GM20431 (cell line): ENCODE measurements around the gene ZNF692.
"Not testable (repeated sequence)": the region's sequence is repeated elsewhere in the genome, so short reads cannot be mapped to it uniquely, and the experiment has no call there.

Source experiments
- in situ Hi-C: fragments of 300-500 bp; cut with MseI, MboI; formaldehyde crosslinking; loops from one replicate; pipeline ENCODE4 v1.15.0; 2020; ENCODE audit warnings: low sequenced_read_pairs; ENCODE audit not compliant: unreplicated experiment

ZNF692 gene

GRCh38 chr1:248812736-248813425, 46.0 kb downstream of the ZNF692 start:
- in situ Hi-C loops = no loop called here

GRCh38 chr1:248811514-248812490, 47.1 kb downstream of the ZNF692 start:
- in situ Hi-C loops = no loop called here

- in situ Hi-C loops = no loop called here
Measured at GRCh38 chr1:248810727-248811513, 48.0 kb downstream of the ZNF692 start.

DNA sequence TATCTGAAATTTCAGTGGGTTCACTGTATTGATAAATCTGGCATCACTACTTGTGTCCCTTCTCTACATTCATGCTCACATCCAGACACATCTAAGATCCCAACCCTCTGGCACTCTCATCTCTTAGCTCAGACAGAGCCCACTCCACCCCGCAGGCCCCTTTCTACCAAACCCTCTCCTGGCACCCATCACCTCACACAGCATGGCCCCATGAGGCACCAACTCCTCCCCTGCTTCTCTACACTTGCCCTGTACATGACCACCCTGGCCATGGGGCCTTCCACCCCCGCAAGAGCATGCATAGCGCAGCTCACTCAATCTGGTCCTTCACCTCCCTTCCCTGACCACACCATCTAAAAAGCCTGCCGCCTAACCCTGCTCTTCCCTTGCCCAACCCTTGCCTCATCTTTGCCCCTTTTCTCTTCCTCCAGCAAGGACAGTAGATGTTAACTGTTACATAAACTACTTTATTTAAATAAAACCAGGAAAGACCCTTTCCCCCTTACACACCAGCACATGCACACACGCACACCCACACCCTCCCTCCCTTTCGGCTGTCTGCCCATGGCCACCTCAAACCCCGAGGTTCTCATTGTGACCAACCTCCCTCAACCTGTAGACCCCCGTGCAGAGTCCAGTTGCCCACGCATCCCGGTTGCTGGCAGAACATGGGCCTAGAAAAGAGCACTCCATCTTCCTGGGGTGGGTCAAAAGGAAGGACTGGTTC, 48.7 kb downstream of the ZNF692 start:
- in situ Hi-C loops = no loop called here

DNA sequence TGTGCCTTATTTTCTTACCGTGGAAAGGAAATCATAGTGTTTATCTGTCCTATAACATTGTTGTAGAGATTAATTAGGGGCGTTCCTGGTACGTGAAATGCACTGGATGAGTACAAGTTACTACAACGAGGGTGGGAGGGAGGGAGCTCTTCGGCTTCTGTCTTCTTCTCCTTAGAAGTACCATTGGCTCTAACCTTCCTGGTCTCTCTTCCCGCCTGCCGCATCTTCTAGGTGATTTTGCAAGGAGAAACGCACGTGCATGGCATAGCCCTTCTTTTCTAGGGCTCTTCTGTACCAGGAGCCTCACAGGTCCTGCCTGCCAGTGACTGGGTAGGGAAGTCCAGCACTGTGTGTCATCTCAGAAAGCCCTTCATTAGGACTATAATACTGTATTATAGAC, 50.0 kb downstream of the ZNF692 start:
- in situ Hi-C loops = no loop called here

DNA sequence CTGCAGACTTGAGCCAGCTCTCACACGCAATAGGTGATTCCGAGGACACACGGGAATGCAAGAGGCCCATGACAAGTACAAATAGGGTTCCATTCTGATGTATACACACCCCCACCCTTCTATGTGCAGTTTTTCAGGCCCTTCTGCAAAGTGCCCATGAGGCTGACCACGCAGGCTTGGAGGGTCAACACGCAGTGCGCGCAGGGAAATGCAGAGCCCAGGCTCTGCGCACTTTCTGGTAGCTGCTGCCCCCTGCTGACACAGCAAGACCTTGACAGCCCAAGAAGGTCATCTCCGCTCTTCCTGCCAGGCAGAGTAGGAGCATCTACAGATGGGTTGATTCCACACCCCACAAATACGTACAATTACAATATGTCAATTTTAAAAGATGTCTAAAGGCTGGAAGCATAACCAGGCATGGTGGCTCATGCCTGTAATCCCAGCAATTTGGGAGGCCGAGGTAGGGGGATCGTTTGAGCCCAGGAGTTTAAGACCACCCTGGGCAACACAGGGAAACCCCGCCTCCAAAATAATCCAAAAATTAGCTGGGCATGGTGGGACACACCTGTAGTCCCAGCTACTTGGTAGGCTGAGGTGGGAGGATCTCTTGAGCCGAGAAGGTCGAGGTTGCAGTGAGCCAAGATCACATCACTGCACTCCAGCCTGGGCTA, 51.7 kb downstream of the ZNF692 start:
- in situ Hi-C loops = no loop called here

- in situ Hi-C loops = no loop called here
Measured at GRCh38 chr1:248805876-248806275, 53.0 kb downstream of the ZNF692 start.

DNA sequence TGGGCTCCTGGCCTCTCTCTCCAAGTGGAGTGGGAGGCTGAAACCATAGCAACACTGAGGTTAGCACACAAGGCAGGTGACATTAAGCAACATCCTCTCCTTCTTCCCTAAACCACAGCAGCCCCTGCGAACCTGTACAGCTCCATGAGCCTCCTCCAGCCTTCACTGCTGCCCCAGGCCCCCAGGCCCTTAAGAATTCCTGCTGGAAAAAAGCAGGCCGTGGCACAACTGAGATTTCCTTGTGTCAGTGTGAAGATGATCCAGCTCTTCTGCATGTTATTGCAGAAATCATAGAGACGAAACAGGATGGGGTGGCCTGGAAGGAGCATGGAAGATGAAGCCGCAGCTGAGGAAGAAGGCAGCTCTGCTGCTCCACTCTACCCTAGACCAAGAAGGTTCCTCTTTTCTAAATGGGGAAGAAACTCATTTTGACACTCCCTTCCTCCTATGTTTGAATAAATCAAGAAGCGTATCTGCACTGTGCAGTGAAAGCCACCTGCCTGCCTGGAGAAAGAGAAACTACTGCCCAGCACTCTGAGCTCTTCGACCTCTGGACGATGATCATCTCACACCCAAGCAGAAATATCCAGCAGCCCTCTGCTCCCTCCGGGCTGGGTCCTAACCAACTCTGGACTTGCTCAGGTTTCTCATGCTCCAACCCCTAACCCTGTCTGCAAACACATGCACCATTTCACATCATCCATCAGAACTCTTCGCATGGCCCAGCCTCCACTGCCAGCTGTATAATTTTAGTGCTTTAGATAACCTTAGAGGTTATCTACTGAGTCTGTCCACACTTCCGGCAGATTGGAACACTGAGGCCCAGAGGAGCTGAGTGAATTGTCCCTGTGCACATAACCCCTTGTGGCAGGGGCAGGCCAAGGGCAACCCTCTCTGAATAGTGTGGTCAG, 53.9 kb downstream of the ZNF692 start:
- in situ Hi-C loops = no loop called here

GRCh38 chr1:248803501-248803900, 55.4 kb downstream of the ZNF692 start:
- in situ Hi-C loops = not testable (repeated sequence)

- in situ Hi-C loops = no loop called here
Measured at GRCh38 chr1:248802454-248802853, 56.4 kb downstream of the ZNF692 start.

- in situ Hi-C loops = no loop called here
Measured at GRCh38 chr1:248800459-248800858, 58.4 kb downstream of the ZNF692 start.
